ENCODE results near the gene STARD8.
"Not testable (repeated sequence)": the region's sequence is repeated elsewhere in the genome, so short reads cannot be mapped to it uniquely, and the experiment has no call there.

The STARD8 gene

GRCh38 chrX:68719181-68719903, 71.9 kb downstream of the STARD8 start:
- no peak for DNase-seq

GRCh38 chrX:68719904-68720614, 72.6 kb downstream of the STARD8 start:
- peak; percentile 4 for DNase-seq

GRCh38 chrX:68720851-68721250, 73.4 kb downstream of the STARD8 start:
- DNase-seq, result no peak

- no peak for DNase-seq
Observed at GRCh38 chrX:68721546-68721945, 74.1 kb downstream of the STARD8 start.

GRCh38 chrX:68721991-68722860, 74.8 kb downstream of the STARD8 start:
- no peak for DNase-seq

GRCh38 chrX:68723491-68724155, 76.2 kb downstream of the STARD8 start:
- no peak for DNase-seq

GRCh38 chrX:68724531-68725020, 77.1 kb downstream of the STARD8 start:
- no peak for DNase-seq

- no peak for DNase-seq
Observed at GRCh38 chrX:68725756-68726365, 78.4 kb downstream of the STARD8 start.

GRCh38 chrX:68726366-68726765, 78.9 kb downstream of the STARD8 start:
- no peak for DNase-seq

GRCh38 chrX:68727696-68728095, 80.2 kb downstream of the STARD8 start:
- no peak for DNase-seq

GRCh38 chrX:68728186-68728585, 80.7 kb downstream of the STARD8 start:
- DNase-seq, result no peak

- DNase-seq, result no peak
Observed at GRCh38 chrX:68731254-68731653, 83.8 kb downstream of the STARD8 start.

- peak; percentile 48 for DNase-seq
Observed at GRCh38 chrX:68732906-68733493, 85.5 kb downstream of the STARD8 start.

- no peak for DNase-seq
Observed at GRCh38 chrX:68735266-68735665, 87.8 kb downstream of the STARD8 start.

GRCh38 chrX:68741864-68742263, 94.4 kb downstream of the STARD8 start:
- not testable (repeated sequence) for DNase-seq

- DNase-seq, result no peak
Observed at GRCh38 chrX:68743754-68744153, 96.3 kb downstream of the STARD8 start.

GRCh38 chrX:68746988-68747387, 99.5 kb downstream of the STARD8 start:
- DNase-seq, result no peak

GRCh38 chrX:68748030-68748429, 100.6 kb downstream of the STARD8 start:
- no peak for DNase-seq

GRCh38 chrX:68749426-68749825, 102.0 kb downstream of the STARD8 start:
- no peak for DNase-seq

- no peak for DNase-seq
Observed at GRCh38 chrX:68750316-68750715, 102.8 kb downstream of the STARD8 start.

- no peak for DNase-seq
Observed at GRCh38 chrX:68751372-68751771, 103.9 kb downstream of the STARD8 start.

- DNase-seq, result no peak
Observed at GRCh38 chrX:68753218-68753617, 105.8 kb downstream of the STARD8 start.
